Lung (tissue), 12 donors: ENCODE data around the gene TBRG4. TPM values are rescaled to one million over a fixed set of nuclear protein-coding genes. Genes with fewer than 3 reads are reported as not detected.

Source experiments
- ATAC-seq: fragments of 200-7000 bp; cut with Tn5 transposase; one replicate; pipeline ENCODE4 v1.9.1; 2020; ENCODE audit warnings: moderate number of reproducible peaks; ENCODE audit not compliant: insufficient read depth, low FRiP score
- DNase-seq, 3 donors: peaks; one replicate each; pipeline ENCODE4 v3.0.0-alpha.2; 2013 to 2017
- H3K27ac ChIP-seq, 2 donors: one replicate each; pipeline ENCODE4 v1.5.1; 2013; ENCODE audit warnings: mild to moderate bottlenecking in 2 of 2, moderate library complexity in 2 of 2, control low read depth in 1 of 2, inconsistent platforms in 1 of 2, low read depth in 1 of 2, low read length in 1 of 2
- H3K27me3 ChIP-seq, 3 donors: one replicate each; pipeline ENCODE4 v1.5.1; 2013; ENCODE audit warnings: low read length in 2 of 3; ENCODE audit not compliant: control insufficient read depth in 3 of 3, insufficient read depth in 3 of 3
- H3K36me3 ChIP-seq, 4 donors: one replicate each; pipeline ENCODE4 v1.5.1; 2013; ENCODE audit warnings: low read length in 4 of 4, mild to moderate bottlenecking in 1 of 4, moderate library complexity in 1 of 4; ENCODE audit not compliant: control insufficient read depth in 4 of 4, insufficient read depth in 4 of 4
- H3K4me1 ChIP-seq, 5 donors: one replicate each; pipeline ENCODE4 v1.5.1; 2013; ENCODE audit warnings: low read length in 5 of 5, mild to moderate bottlenecking in 2 of 5, moderate library complexity in 1 of 5; ENCODE audit not compliant: control insufficient read depth in 5 of 5, insufficient read depth in 5 of 5
- H3K4me3 ChIP-seq: one replicate; pipeline ENCODE4 v1.5.1; 2013; ENCODE audit warnings: mild to moderate bottlenecking, control low read depth, moderate library complexity
- H3K9ac ChIP-seq, 2 donors: one replicate each; pipeline ENCODE4 v1.5.1; 2013; ENCODE audit warnings: low read length in 2 of 2, control low read depth in 1 of 2; ENCODE audit not compliant: insufficient read depth in 1 of 2
- H3K9me3 ChIP-seq, 4 donors: one replicate each; pipeline ENCODE4 v1.5.1; 2013; ENCODE audit warnings: low read length in 3 of 4, mild to moderate bottlenecking in 1 of 4, moderate library complexity in 1 of 4; ENCODE audit not compliant: control insufficient read depth in 4 of 4, insufficient read depth in 3 of 4
- WGBS, 2 donors: extraction: QIAGEN DNeasy Blood & Tissue Kit; methylation state at CpG; one replicate each; pipeline ENCODE4 v1.1.7; 2013; 5-methylcytosine and 5-hydroxymethylcytosine counted together
- polyA plus RNA-seq, 2 donors: library from polyadenylated mRNA; stranded (reverse); fragments of 200-250 nt; gene quantifications; one replicate each; pipeline ENCODE4 v1.2.1, GENCODE V29; 2013
- total RNA-seq, 2 donors: library from RNA; depleted of rRNA in 1 of 2; stranded (reverse); fragments of >200 nt in 1 of 2; gene quantifications; one replicate each; pipeline ENCODE4 v1.2.1, GENCODE V29; 2014 to 2021
- TF ChIP-seq, protein P1 (sequence below): IDR thresholded peaks from 2 replicates; pipeline ENCODE4 v1.5.1; 2012; ENCODE audit warnings: mild to moderate bottlenecking; ENCODE audit errors: control extremely low read depth, extremely low read depth
- donor health status: control.
- donor health status: control.
- donor health status: Bipolar disorder and iron deficiency.
- donor health status: healthy.
- donor health status: DM: yes; HTN: yes; CAD: no.

TBRG4 gene
- total and polyA plus RNA-seq, 4 donors: 32.2 to 65.6 (median 46.9) TPM

DNA sequence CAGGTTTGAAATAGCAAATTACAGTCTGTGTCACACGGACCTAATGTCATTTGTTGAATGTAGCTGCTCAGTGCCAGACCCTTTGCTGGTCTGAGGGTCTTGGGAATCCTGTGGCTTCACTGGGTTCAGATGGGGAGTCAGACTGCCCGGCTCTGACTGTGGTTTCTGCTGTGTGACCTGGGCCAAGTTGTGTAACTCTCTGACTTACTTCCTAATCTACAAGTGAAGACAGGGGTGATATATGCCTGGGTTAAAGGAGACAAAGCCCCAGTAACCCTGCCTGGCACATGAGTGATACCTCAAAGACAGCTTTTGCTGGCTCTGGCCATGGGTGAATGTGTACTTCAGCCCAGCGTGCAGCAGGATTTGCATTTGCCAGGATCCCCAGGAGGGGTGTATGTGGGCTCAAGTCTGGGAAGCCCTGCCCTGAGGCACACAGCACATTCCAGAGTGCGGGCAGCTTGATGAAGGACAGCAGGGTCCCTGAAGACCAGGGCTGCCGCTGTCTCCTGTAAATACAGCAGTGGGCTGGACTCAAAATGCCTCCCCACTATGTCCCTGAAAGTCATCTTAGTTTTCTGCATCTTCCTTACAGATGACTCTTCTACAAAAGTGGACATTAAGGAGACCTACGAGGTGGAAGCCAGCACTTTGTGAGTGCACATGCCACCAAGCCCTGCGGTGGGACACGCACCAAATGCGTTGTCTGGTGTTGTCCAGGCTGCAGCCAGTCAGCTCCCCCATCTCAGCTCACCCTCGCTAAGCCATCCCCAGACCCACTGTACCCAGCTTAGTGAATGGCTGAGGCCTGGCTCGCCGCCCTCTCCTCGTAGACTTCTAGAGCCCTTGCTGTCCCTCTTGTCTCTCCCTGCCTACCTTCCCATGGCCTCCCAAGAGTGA is 39.1 kb downstream of the TBRG4 start:
- Histone ChIP-seq H3K9ac (no peak overlapping the region), H3K4me3 (no peak overlapping the region), H3K36me3 (peaks cover 6 to 75% (median 34%) of the 10 kb centered on the region in 4 donors), H3K4me1 (no peaks in the 10 kb centered on the region), H3K27ac (no peak overlapping the region), H3K27me3 (no peaks in the 10 kb centered on the region), H3K9me3 (peaks cover 0 to 2% (median 0%) of the 10 kb centered on the region in 4 donors)
- no peak for DNase-seq
- TF ChIP-seq, protein P1, sequence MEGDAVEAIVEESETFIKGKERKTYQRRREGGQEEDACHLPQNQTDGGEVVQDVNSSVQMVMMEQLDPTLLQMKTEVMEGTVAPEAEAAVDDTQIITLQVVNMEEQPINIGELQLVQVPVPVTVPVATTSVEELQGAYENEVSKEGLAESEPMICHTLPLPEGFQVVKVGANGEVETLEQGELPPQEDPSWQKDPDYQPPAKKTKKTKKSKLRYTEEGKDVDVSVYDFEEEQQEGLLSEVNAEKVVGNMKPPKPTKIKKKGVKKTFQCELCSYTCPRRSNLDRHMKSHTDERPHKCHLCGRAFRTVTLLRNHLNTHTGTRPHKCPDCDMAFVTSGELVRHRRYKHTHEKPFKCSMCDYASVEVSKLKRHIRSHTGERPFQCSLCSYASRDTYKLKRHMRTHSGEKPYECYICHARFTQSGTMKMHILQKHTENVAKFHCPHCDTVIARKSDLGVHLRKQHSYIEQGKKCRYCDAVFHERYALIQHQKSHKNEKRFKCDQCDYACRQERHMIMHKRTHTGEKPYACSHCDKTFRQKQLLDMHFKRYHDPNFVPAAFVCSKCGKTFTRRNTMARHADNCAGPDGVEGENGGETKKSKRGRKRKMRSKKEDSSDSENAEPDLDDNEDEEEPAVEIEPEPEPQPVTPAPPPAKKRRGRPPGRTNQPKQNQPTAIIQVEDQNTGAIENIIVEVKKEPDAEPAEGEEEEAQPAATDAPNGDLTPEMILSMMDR: no peak
- WGBS, 2 donors: 89 to 91% methylated on average over 13 of the region's 13 CpGs
- ATAC-seq: no peak

DNA sequence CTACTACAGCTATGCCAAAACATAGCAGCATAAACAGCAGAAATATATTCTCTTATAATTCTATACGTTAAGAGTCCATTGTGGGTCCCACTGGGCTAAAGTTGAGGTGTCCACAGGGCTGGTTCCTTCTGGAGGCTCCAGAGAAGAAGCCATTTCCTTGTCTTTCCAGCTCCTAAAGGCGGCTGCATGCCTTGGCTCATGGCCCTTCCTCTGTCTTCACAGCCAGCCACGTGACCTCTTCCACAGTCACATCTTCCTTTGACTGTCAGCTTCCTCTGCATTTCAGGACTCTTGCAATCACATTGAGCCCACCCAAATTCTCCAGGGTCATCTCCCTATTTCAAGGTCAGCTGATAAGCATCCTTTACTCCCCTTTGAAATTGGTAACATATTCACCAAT is 40.0 kb downstream of the TBRG4 start:
- no peak overlapping the region for H3K27ac ChIP-seq
- H3K9me3 ChIP-seq: peaks cover 0 to 2% (median 0%) of the 10 kb centered on the region in 4 donors
- DNase-seq: no peak
- no peaks in the 10 kb centered on the region for H3K27me3 ChIP-seq
- WGBS, 2 donors: 51 to 83% methylated on average over 3 of the region's 3 CpGs
- no peak for ATAC-seq
- H3K36me3 ChIP-seq: peaks cover 6 to 69% (median 33%) of the 10 kb centered on the region in 4 donors
- H3K4me1 ChIP-seq: no peaks in the 10 kb centered on the region
- no peak overlapping the region for H3K4me3 ChIP-seq
- TF ChIP-seq, protein P1: no peak
- no peak overlapping the region for H3K9ac ChIP-seq

DNA sequence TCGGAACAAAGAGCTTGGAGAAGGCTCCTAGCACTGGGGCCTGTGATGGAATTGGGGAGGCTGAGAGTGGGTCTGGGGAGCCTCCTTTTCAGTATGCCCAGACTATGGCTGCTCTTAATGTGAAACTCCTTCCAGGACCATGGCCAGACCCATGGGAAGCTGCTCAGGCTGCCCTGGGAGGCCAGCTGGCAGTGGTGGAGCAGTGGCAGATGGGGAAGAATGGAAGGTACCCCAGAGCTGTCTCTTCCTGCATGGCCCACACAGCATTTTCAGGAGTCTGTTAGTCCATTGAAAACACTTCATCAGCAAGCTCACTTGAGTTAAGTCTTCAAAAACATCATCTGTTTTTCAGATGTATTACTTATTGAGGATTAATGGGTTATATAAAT is 41.2 kb downstream of the TBRG4 start:
- Histone ChIP-seq H3K27ac (no peak overlapping the region), H3K9me3 (peaks cover 0 to 2% (median 0%) of the 10 kb centered on the region in 4 donors), H3K36me3 (peaks cover 0 to 65% (median 30%) of the 10 kb centered on the region in 4 donors), H3K4me3 (no peak overlapping the region), H3K27me3 (no peaks in the 10 kb centered on the region), H3K9ac (no peak overlapping the region), H3K4me1 (no peaks in the 10 kb centered on the region)
- DNase-seq (no peak), ATAC-seq (no peak)
- 94 to 96% methylated on average over 1 of the region's 1 CpG for WGBS, 2 donors
- TF ChIP-seq, protein P1: no peak
